Activated CD4-positive, alpha-beta T cell treated with anti-CD3 and anti-CD28 coated beads for 1 hour (primary cell): ENCODE results near the gene CEP112.

ENCODE experiments used
- DNase-seq: peaks from one replicate; pipeline ENCODE4 v3.0.0-alpha.2; 2020

The CEP112 gene

DNA sequence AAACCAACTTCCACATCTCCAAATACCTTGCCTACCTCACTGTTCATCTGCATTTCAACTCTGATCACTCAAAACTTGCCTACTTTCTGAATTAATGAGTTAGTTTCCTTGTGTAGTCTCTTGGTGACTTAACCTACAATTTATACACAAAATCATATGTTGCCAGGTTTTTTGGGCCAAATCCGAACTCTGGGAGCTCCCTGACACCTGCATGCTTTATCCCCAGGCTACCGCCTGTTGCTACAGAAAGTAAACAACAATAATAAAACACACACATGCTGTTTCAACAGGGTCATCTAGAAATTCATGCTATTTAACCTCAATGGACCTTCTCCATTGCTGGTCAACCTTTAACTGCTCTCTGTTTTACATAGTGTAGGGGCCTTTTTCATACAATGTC is 526.0 kb downstream of the CEP112 start:
- DNase-seq, result no peak

DNA sequence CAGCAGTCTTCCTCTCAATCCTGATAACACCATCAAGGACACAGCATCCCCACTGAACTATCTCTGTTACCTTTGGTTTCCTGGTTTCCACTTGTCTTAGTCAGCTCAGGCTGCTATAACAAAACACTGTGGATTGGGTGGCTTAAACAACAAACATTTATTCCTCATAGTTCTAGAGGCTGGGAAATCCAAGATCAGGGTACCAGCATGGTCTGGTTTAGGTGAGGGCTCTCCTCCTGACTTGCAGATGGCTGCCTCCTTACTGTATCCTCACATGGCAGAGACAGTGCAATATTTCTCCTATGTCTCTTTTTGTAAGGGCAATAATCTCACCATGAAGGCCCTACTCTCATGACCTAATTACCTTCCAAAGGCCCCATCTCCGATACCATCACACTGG is 527.2 kb downstream of the CEP112 start:
- no peak for DNase-seq

DNA sequence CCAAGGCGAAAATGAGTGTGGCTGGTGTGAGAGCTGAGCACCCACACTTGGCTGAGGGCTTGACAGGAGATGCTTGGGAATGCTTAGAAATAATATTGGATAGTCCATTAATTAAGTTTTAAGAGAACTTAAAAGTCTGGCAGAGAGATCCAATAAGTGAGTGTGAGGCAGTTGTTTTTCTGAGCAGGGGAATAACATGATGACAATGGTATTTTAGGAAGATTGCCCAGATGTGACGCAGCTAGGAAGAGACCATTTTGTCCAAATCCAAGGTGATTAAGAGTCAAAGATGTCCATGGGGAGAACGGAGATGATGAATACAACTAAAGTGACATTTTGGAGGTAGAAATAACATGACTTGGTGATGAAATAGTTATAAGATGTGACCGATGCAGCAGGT is 527.7 kb downstream of the CEP112 start:
- DNase-seq, result no peak

DNA sequence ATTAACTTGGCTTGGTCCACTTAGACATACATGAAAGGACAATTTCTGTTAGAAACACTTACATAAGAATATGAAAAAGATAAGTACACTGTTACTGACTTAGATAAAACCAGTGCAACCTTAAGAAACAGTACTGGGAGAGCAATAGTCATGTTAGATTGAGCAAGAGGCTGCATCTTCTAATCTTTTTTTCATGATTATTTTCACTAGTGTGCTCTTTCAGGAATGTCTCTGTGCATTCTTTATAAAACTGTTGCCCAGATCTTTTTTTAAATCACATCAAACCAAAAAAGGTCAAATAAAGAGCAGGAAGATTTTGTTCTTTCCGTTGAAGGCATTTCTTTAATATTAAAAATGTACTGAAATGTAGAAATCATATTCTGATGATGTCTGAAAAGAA is 529.7 kb downstream of the CEP112 start:
- no peak for DNase-seq

DNA sequence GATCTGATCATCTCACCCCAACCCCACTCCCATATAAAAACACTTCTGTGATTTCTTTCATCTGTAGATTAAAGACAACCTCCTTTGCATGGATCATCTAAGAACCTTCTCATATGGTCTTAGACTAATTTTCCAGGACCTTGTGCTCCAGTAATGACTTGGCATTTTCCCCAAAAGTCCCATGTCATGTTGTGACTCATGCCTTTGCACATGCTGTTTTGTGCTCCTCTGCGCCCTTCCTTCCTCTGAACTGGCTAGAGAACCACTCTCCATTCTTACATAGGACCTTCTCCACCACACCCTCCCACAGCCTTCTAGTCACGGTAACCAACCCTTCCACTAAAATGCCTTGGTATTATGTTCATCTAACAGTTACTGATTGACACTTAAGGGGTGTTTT is 531.0 kb downstream of the CEP112 start:
- no peak for DNase-seq

DNA sequence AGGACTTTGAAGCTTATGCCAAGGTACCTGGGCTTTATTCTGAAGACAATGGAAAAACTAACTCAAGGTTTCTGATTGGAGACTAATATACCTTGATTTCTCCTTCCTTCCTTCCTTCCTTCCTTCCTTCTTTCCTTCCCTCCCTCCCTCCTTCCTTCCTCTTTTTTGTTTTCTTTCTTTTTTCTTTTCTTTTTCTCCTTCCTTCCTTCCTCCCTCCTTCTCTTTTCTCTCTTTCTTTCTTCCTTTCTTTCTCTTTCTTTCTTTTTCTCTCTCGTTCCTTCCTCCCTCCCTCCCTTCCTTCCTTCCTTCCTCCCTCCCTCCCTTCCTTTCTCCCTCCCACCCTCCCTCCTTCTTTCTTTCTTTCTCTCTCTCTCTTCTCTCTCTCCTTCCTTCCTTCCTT is 531.9 kb downstream of the CEP112 start:
- no peak for DNase-seq

DNA sequence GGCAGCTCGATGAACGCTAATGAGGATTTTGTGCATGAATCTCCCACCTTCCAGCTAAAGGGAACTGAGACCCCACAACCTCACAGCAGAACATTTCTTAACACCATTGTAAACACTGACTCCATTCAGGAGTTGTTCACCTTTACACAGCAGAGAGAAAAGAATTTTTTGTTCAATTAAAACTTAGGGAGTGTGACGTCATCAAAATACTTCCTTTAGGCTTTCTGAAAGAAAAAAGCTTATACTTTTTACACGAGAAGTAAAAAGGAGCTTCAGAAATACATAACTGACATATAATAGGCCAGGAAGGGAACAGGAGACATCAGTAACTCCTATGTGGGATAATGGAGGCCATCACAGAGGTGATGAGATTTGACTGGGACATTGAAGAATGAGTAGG is 532.4 kb downstream of the CEP112 start:
- no peak for DNase-seq

DNA sequence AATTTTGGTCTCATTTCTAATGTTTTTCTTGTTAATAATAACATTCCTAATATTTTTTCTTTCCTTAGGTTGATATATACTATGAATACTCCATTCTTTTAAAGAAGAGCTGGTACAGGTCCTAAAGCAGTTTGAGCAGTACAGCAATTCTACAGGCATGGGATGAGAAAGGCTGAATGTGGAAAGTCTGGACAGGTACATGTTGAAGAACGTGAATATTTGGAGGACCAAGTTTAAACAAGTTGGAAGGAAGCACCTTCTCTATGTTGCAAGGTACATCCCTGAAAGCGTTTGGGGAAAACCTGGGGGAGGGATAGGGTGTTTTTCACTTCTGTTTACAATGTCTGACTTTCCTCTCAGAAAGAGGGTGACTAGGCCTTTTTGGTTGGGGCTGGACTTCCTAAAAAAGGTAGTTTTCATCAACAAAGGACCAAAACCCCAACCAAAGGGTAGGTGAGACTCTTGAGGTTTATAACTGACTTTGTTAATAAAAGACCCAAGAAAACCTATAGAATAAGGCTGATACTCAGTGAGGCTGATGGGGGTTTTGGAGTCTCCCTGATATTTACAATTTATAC is 534.6 kb downstream of the CEP112 start:
- no peak for DNase-seq

DNA sequence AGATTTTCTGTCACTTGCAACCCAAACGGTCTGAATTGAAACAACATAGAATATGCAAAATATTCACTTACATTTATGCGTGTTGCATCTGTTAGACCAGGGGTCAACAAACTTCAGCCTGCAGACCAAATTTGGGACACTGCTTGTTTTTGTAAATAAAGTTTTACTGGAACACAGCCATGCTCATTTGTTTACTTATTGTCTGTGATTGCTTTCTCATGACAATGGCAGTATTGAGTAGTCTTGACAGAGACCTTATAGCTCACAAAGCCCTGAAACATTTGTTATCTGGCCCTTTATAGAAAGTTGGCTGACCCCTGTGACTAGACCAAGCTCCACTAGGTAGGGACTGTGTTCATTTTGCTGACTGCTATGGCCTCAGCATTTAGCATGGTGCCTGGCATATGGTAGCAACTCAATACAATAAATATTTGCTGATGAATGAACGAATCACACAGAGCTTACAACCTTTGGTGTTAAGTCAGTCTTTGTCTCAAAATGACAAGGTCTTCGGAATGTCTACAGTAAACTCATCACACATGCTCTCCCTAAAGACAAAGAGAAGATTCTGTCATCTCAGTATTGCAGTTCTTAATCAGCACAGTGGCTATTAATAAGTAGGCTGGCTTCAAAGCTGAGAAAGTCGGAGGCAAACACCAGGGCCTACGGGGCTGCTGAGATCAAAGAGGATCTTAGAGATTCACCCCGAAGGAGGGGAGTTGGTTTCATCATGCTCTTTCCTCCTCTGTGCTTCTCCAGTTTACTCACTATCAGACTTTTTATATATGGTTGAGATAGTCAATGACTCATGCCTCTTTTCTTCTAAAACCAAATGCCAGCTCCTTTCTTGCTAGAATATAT is 535.3 kb downstream of the CEP112 start:
- DNase-seq, result no peak

DNA sequence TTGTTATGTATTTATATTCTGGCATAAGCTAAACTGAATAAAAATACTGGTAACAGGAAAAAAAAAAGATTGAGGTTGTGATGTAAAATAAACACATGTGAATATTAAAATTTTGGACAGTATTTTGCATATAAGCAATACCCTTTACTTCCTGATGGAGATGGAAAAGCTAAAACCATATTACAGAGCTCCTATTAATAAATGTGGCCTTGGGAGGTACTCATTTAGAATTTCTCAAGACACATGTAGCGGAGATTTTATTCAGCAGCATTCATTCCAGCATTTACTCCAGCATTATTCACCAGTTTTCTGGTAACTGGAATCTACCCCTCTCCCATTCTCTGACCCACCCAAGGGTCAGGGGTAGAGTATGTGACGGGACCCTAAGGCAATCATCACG is 536.2 kb downstream of the CEP112 start:
- DNase-seq, result no peak

DNA sequence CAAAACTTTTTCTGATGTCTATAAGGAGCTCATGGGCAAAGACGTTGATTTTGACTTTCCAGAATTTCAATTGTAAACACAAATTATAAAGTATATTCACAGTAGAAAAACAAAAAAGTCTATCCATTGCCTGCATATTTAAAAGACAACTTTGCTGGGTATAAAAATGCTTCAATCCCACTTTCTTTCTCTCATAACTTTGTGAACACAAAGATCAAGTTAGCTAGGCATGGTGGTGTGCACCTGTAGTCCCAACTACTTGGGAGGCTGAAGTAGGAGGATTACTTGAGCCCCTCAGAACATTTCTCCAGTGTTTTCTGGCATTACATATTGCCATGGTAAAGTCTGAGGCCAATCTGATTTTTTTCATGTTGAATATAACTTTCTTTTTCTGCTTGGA is 547.4 kb downstream of the CEP112 start:
- no peak for DNase-seq

DNA sequence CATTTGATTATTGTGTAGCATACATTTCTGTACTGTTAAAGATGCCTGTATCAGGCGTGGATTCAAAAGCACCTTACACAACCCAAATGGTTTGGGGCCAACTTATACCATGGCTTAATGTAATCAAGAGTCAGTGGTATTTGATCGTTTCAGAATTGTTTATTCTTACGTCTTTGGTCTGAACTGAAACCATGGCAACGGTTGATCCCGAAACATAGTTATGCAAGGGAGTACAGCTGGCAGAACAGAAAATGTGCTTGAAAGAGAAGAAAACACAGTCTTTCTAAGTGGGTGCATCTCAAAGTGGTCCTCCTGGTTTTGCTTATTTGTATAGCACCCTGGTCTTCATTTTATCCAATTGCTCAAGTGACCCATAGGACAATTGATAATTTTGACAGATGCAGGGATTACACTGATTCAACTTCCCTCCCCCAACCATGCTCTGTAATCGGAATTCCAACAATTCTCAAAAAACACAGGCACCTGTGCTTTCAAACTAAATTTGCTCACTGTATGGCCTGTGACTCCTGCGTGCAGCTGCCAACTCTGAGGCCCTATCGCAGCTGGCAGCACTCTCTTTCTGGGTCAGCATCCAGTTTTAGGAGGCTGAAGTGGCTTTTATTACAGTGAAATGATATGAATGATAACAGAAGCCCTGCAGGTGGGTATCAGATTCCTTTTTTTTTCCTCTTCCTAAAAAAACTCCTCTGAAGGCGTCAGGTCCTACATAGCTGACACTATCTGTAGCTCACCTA is 553.5 kb downstream of the CEP112 start:
- no peak for DNase-seq

DNA sequence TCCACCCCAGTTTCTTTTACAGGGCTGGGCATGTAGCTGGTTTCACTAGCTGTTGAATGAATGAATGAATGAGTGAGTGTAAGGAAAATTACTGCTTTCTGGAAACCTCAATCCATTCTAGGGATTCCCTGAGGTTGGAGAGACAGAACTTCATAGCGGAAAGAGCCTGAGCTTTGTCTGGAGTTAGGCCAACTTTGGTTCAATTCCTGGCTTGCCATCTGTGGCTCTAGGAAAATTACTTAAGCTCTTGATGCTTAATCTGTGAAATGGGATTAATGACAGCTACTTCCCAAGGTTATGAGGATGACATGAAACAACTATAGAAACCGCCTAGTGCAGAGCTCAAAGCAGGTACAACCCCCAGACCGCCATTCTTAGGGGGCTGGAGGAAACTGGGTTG is 554.1 kb downstream of the CEP112 start:
- DNase-seq, result no peak

DNA sequence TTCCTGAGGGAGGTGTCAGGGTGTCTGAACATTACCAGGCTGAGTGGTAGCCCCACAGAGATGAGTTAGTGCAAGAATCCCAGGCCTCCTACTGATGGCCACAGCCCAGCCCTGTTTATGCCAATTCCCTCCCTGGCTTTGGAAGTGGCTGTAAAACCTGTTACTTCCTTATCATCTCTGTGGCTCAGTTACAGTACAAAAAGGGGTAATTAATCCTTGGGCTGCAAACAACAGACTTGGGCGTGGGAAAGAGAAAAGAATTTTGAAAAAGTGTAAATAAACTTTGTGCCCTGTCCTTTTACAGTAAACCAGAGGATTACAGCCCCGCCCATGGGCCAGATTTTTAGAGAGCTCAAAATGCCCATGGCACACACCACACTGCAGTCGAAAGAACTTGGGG is 557.4 kb downstream of the CEP112 start:
- no peak for DNase-seq

DNA sequence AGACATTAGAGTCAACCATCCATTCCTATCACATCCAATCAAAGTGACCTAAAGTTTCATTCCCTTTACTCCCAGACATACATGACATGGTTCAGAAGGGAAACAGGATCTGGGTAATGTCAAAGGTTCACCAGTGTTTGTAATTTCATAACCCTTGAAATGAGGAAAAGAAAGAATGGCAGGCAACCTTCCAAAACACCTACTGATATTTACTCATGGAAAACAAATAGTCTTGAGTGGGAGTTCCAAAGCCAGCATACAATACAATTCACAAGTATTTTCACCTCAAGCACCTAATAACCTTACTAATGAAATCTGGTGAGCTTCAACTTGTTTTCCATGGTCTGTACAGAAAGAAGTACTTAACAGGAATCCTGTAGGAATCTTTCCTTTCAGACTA is 557.9 kb downstream of the CEP112 start:
- DNase-seq, result no peak

DNA sequence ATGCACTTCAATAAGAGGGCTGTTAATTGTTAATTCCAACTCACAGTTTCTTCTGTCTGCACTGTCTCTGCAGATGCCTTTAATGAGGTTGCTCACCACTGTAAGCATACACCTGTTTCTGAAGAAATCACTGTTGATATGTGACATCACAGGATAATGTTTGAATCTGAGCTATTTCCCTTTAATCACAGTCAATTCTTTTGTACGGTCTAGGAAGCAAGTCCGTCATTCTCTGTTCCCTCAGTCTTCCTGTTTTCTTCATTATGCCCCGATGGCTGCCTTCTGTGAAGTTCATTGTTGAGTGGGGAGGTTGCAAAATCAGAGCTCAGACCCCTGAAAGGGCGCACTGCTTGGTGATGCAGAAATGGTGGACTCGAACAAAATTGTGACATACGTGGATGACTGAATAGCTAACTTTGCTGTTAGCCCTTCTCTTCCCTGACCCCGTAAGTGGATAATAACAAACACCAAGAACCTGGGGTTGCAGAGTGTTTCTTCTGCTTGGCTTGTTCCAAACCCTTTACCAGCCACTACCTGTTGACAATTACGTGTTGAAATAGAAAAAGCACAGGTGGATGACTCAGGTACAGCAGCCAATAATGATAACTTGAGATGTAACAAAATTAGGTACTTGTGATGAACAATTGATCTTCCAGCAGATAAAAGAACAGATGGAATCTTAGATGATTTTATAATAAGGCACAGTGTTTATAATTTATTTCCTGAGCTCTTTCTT is 558.6 kb downstream of the CEP112 start:
- no peak for DNase-seq

DNA sequence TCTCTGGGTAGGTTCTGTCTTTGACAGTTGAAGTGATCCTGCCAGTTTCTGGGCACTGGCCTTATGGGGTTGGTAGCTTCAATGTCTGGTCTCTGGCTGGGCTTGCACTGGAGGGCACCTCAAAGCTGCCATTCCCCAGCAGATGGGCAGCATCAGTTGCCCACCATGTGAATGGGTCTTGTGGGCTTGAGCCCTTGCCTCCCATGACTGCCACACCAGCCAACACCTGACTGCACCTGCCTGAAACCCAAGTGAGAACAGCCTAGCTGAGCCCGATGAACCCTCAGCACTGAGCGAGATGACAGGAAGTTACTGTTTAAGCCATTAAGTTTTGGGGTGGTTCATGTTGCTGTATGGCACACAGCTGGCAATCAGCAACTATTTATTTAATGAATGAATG is 561.4 kb downstream of the CEP112 start:
- no peak for DNase-seq

DNA sequence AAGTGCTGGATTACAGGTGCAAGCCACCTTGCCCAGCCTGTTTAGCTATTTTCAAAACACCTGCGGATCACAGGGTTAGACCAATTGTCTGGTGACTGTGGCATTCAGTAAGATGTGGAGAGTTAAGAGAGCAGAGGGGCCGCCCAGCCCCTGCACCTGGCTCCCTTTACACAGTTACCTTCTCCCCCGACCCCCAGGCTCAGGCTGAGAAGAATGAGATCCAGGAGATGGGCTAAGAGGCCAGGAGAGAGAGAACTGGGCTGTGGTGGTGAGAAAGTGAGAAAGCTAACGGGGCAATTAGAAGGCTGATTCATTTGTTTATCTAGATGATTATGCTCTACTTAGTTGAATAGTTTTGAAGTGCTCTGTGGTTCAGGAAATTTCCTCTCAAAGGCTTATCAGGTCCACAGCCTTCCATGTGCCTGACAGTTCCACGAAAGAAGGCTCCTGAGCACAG is 562.7 kb downstream of the CEP112 start:
- DNase-seq, result no peak

DNA sequence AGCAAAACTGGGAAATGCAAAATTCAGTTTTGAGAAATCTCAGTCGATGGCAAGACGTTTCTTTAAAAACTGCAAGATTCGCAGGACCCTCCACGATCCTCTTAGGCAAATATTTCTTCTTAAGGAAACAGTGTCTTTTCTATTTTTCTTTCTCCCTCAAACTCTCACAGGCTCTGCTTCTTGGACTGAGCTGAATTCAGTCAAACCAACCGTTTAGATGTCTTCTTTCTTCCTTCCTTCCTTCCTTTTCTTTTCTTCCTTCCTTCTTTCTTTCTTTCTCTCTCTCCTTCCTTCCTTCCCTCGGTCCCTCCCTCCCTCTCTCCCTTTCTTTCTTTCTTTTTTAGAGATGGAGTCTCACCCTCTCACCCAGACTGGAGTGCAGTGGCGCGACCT is 563.3 kb downstream of the CEP112 start:
- DNase-seq, result no peak

DNA sequence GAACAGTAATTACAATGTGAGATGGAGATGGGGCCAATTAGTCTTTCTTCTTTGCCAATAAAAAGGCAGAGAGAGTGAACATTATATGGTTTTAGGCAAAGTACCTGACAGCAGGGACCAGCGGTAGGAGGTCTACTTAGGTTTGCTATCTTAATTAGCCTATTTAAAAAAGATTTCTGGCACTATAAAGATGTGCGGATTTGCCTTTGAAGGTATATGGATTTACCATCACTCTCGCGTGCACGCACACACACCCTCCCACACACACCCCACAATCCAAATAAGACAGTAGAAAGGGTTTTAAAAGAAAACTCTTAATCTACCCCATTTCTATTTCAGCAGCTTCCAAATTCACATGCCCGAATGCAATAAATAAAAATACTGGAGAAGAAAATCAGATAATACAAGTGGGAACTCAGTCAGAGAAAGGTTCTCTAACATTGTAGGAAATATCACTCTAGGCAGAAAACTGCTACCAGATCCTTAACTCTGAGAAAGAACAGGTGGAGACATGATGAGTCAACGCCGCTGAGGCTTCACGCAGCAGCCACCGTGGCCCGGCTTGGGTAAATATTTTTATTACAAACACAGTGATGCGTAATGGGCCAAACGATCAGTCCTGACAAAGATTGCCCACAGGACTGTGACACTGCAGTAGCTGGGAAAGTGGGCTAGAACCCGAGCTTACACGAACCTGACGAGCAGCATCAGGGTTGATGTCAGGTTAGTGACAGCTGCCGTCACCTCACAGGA is 563.9 kb downstream of the CEP112 start:
- no peak for DNase-seq

DNA sequence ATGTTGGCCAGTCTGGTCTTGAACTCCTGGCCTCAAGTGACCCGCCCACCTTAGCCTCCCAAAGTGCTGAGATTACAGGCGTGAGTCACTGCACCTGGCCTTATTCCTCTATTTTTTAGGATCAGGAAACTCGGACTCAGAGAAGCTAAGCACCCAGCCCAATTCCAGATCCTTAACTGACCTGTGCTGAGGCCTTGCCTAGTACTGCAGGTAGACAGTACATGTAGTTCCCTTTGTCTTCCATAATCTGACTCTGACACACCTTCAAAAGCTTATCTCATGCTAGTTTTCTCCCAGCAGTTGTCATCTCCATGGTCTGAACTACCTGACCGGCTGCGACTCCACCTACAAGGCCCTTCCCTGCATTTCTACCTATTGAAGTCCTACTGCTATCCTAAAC is 564.8 kb downstream of the CEP112 start:
- DNase-seq, result no peak

DNA sequence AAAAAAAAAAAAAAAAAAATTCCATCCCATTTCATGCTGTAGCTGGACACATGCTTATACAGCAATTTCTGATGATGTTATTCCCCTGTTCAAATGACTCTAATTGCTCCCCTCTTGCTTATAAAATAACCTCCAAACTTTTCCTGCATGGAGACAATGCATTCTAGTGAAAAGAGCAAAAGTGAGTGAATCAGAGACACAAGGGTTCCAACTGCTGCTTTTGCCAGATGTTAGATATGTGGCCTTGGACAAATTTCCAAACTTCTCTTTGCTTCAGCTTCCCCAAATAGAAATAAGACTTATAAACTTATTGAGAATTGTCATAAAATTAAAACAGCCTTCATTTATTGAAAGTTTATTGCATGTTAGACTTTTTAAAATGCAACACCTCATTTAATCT is 565.5 kb downstream of the CEP112 start:
- DNase-seq, result no peak

DNA sequence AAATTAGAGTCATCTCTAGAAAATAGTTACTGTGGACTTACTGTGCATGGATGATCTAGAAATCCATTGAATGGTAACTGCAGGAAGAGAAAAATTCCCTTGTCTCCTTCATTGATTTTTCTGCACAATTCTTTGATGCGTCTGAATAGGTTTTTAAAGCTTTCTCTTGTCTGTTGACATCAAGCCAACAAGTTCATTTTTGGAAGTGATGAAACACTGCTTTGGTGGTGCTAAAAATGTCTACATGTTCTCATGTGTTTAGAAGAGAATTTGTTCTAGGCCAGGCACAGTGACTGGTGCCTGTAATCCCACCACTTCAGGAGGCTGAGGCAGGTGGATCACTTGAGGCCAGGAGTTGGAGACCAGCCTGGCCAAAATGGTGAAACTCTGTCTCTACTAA is 573.4 kb downstream of the CEP112 start:
- DNase-seq, result no peak
